HEK293 (cell line): ENCODE data around the gene OPN1LW.
"Not testable (repeated sequence)": the region's sequence is repeated elsewhere in the genome, so short reads cannot be mapped to it uniquely, and the experiment has no call there.

Experiments used
- CTCF ChIA-PET: fragments of 350-600 bp; formaldehyde crosslinking; extraction: SDS; loops from one replicate; lab custom pipeline; 2021; ENCODE audit warnings: antibody characterized with exemption; lab: Yijun Ruan, JAX
- POLR2A ChIA-PET: fragments of 300-600 bp; formaldehyde crosslinking; extraction: SDS; loops from one replicate; lab custom pipeline; 2020; ENCODE audit warnings: antibody characterized with exemption, inconsistent platforms; lab: Yijun Ruan, JAX
- H3K27ac ChIP-seq: fragments of 200-500 bp; sonication (Bioruptor generic); 2 replicates; pipeline ENCODE4 v1.5.1; 2014; ENCODE audit warnings: low read depth, low read length, control low read depth, inconsistent platforms; ENCODE audit errors: extremely low read depth
- H3K36me3 ChIP-seq, 2 experiments: fragments of 200-500 bp in 1 of 2; sonication (Bioruptor generic) in 1 of 2; 1 replicate in 1 of 2; 2 replicates in 1 of 2; pipeline ENCODE4 v1.5.1; 2014 to 2017; ENCODE audit warnings: inconsistent platforms in 2 of 2, low read length in 2 of 2; ENCODE audit not compliant: control insufficient read depth in 2 of 2, insufficient read depth in 1 of 2
- H3K4me1 ChIP-seq: fragments of 200-500 bp; sonication (Bioruptor generic); 2 replicates; pipeline ENCODE4 v1.5.1; 2014; ENCODE audit warnings: mild to moderate bottlenecking, low read length, inconsistent platforms; ENCODE audit not compliant: control insufficient read depth, insufficient read depth
- H3K4me3 ChIP-seq: 2 replicates; pipeline ENCODE4 v1.5.1; 2011; ENCODE audit warnings: low read depth, mild to moderate bottlenecking, control low read depth, low read length, moderate library complexity
- H3K9me3 ChIP-seq: fragments of 200-500 bp; sonication (Bioruptor generic); 2 replicates; pipeline ENCODE4 v1.5.1; 2014; ENCODE audit warnings: low read depth, low read length, inconsistent platforms; ENCODE audit not compliant: control insufficient read depth, insufficient read depth

OPN1LW gene

DNA sequence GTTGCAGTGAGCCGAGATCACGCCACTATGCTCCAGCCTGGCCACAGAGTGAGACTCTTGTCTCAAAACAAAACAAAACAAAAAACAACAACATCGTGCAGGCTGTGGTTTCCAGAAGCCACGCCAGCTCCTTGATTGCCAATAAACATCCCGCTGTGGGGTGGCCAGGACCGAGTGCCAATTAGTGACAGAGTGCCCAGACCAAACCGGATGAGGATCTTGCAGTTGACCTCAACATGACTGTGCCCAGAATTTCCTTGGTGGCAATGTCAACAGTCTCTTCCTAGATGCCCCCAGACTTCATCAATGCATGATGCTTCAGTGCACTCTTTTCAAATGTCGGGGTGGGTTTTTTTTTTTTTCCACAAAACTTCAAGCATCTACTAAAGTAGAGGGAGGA lies 39.8 kb downstream of the OPN1LW start:
- CTCF ChIA-PET, H3K4me3 ChIP-seq, H3K4me1 ChIP-seq, H3K27ac ChIP-seq, POLR2A ChIA-PET, H3K36me3 ChIP-seq, H3K9me3 ChIP-seq: not testable (repeated sequence)

DNA sequence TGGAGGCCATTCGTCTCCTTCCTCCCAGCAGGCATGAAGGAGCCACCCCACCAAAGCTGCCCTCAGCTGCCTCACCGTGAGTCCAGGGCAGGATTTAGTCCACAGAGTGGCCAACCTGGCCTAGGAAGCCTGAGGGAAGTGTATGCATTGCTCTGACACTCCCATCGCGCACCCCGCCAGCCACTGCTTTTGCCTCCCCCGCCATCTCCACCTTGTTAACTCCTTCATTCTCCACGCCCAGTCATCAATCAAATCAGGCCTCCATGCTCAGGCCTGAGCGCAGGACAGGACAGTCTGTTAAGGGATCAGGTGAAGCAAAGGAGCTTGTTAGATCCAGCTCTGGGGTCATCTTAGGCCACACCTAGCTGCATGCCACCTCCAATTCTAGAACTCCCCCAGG lies 48.8 kb downstream of the OPN1LW start:
- H3K4me1 ChIP-seq, CTCF ChIA-PET, H3K27ac ChIP-seq, H3K36me3 ChIP-seq, H3K9me3 ChIP-seq, H3K4me3 ChIP-seq, POLR2A ChIA-PET: not testable (repeated sequence)

DNA sequence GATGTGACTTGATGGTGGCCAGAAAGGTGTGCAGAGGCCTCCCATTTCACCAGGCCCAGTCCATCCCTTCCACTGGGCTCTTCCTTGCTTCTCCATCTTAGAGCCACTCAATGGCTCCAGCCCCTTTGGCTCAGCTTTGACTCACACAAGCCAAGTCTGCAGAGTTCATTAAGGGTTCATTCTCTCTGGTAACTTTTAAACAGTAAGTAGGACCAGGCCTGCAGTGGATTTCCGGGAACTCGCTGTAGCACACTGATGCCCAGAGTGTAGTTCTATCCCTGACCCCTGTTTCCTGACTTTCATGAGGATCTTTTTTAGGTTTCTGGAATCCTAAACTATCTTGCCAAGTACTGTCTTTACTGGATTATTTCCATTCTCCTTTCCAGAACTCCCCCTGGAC lies 50.3 kb downstream of the OPN1LW start:
- H3K36me3 ChIP-seq, H3K4me3 ChIP-seq, POLR2A ChIA-PET, H3K27ac ChIP-seq, H3K4me1 ChIP-seq, H3K9me3 ChIP-seq, CTCF ChIA-PET: not testable (repeated sequence)

DNA sequence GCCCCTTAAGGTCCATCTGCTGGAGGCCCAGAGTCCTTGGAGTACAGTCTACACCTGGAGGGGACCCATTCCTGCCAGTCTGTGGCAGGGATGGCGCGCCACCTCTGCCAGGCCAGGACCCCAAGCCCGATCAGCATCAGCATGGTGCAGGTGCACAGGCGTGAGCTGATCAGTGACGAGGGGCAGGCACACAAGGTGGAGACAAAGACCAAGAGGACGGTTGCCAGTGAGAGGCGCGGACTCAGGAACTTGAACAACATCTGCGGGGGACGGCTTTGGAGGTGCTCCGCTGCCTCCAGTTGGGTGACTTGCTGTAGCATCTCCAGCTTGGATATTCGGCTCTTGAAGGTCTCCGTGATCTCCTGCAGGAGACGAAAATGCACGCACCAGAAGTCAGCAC lies 52.4 kb downstream of the OPN1LW start:
- H3K4me3 ChIP-seq, H3K9me3 ChIP-seq, POLR2A ChIA-PET, H3K4me1 ChIP-seq, H3K36me3 ChIP-seq, CTCF ChIA-PET, H3K27ac ChIP-seq: not testable (repeated sequence)
